Activated naive CD4-positive, alpha-beta T cell treated with anti-CD3 and anti-CD28 coated beads, Interleukin-2, amount 50 U/mL, for 24 hours (primary cell): Measurements from ENCODE around the gene BCAS2.
"Not testable (repeated sequence)": the region's sequence is repeated elsewhere in the genome, so short reads cannot be mapped to it uniquely, and the experiment has no call there.

Experiments
- H3K27ac Mint-ChIP-seq: one replicate; pipeline ENCODE4 v1.8.0; 2021; ENCODE audit warnings: mild to moderate bottlenecking, mixed read lengths
- H3K27me3 Mint-ChIP-seq: one replicate; pipeline ENCODE4 v1.8.0; 2021; ENCODE audit warnings: mixed read lengths
- H3K36me3 Mint-ChIP-seq: one replicate; pipeline ENCODE4 v1.8.0; 2021; ENCODE audit warnings: mixed read lengths
- H3K4me1 Mint-ChIP-seq: one replicate; pipeline ENCODE4 v1.8.0; 2021; ENCODE audit warnings: mixed read lengths
- H3K4me3 Mint-ChIP-seq: one replicate; pipeline ENCODE4 v1.8.0; 2021; ENCODE audit warnings: mild to moderate bottlenecking, mixed read lengths
- H3K9me3 Mint-ChIP-seq: one replicate; pipeline ENCODE4 v1.8.0; 2021; ENCODE audit warnings: mixed read lengths

Gene BCAS2

DNA sequence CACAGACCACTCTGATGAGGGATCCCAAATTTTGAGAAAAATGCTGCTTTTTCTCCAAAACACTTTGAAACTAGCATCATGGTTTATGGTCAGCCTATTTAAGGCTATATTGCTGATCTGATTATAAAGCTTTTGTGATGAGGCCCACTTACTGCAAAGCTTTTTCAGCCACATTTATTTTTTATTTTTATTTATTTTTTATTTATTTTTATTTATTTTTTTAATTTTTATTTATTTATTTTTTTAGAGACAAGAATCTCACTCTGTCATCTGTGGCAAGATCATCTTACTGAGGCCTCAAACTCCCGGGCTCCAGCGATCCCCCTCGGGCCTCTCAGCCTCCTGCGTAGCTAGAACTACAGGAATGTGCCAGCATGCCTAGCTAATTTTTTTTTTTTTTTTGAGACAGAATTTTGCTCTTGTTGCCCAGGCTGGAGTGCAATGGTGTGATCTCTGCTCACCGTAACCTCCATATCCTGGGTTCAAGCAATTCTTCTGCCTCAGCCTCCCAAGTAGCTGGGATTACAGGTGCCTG lies 5.2 kb upstream of the BCAS2 start:
- H3K36me3 Mint-ChIP-seq: peaks cover 7% of the 10 kb centered on the region
- H3K4me3 Mint-ChIP-seq: no peak overlapping the region
- no peak overlapping the region for H3K27ac Mint-ChIP-seq
- peaks cover 13% of the 10 kb centered on the region for H3K4me1 Mint-ChIP-seq
- H3K27me3 Mint-ChIP-seq: peaks cover 2% of the 10 kb centered on the region
- H3K9me3 Mint-ChIP-seq: peaks cover 5% of the 10 kb centered on the region

DNA sequence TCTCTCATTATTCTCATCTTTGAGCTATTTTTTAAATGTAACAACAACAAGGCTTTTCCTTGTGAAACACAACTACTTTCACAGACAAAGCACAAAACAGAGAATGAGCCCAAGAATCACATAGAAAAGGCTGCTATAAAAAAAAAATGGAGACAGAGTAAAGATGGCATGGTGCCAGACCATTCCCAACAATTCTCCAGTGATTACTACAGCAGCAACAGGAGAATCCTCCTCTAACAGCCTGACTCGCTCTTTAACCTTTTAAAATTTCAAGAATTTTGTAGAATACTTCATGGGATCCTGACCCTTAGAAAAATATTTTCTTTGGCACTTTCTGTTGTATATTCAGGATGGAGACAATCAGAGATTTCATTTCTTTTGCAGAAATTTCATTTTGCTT lies 3.8 kb upstream of the BCAS2 start:
- H3K27me3 Mint-ChIP-seq: no peaks in the 10 kb centered on the region
- peaks cover 7% of the 10 kb centered on the region for H3K36me3 Mint-ChIP-seq

GRCh38 chr1:114574365-114574764 lies 7.0 kb downstream of the BCAS2 start:
- Mint-ChIP-seq H3K4me3 (no peak overlapping the region), H3K27me3 (no peaks in the 10 kb centered on the region), H3K36me3 (peaks cover 35% of the 10 kb centered on the region), H3K27ac (no peak overlapping the region), H3K4me1 (peaks cover 23% of the 10 kb centered on the region), H3K9me3 (no peaks in the 10 kb centered on the region)

More for the DNA sequence above, 3.8 kb upstream of the BCAS2 start:
- H3K4me3 Mint-ChIP-seq: no peak overlapping the region
- peaks cover 22% of the 10 kb centered on the region for H3K4me1 Mint-ChIP-seq
- H3K9me3 Mint-ChIP-seq: peaks cover 5% of the 10 kb centered on the region
- no peak overlapping the region for H3K27ac Mint-ChIP-seq

- no peaks in the 10 kb centered on the region for H3K9me3 Mint-ChIP-seq
- no peaks in the 10 kb centered on the region for H3K27me3 Mint-ChIP-seq
- no peaks in the 10 kb centered on the region for H3K4me1 Mint-ChIP-seq
- H3K36me3 Mint-ChIP-seq: peaks cover 25% of the 10 kb centered on the region
- H3K4me3 Mint-ChIP-seq: no peak overlapping the region
- H3K27ac Mint-ChIP-seq: no peak overlapping the region
These were observed 17.3 kb downstream of the BCAS2 start for GRCh38 chr1:114564141-114564540.

DNA sequence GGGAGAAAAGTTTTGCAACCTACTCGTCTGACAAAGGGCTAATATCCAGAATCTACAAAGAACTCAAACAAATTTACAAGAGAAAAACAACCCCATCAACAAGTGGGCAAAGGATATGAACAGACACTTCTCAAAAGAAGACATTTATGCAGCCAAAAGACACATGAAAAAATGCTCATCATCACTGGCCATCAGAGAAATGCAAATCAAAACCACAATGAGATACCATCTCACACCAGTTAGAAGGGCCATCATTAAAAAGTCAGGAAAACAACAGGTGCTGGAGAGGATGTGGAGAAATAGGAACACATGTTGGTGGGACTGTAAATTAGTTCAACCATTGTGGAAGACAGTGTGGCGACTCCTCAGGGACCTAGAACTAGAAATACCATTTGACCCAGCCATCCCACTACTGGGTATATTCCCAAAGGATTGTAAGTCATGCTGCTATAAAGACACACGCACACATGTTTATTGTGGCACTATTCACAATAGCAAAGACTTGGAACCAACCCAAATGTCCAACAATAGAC lies 18.4 kb downstream of the BCAS2 start:
- not testable (repeated sequence) for H3K27me3 Mint-ChIP-seq, H3K27ac Mint-ChIP-seq, H3K4me1 Mint-ChIP-seq, H3K9me3 Mint-ChIP-seq, H3K4me3 Mint-ChIP-seq
- H3K36me3 Mint-ChIP-seq: peaks cover 21% of the 10 kb centered on the region

- no peaks in the 10 kb centered on the region for H3K9me3 Mint-ChIP-seq
- H3K27ac Mint-ChIP-seq: no peak overlapping the region
- H3K27me3 Mint-ChIP-seq: no peaks in the 10 kb centered on the region
- H3K36me3 Mint-ChIP-seq: peaks cover 14% of the 10 kb centered on the region
- H3K4me3 Mint-ChIP-seq: no peak overlapping the region
- H3K4me1 Mint-ChIP-seq: no peaks in the 10 kb centered on the region
These were observed 20.1 kb downstream of the BCAS2 start for GRCh38 chr1:114561333-114561732.

DNA sequence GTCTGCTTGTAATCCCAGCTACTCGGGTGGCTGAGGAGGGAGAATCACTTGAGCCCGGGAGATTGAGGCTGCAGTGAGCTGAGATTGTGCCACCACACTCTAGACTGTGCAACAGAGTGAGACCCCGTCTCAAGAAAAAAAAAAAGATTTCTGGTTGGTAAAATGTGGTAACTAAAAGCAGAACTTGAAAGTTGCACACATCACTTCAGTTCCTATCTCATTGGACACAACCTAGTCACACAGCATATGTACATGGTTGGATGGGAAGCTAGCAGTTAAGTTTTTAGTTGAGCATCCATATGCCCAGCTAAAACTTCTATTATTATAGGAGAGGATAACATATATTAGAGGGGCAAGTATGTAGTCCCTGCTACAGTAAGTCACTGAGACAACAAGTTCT lies 22.1 kb downstream of the BCAS2 start:
- no peaks in the 10 kb centered on the region for H3K4me1 Mint-ChIP-seq
- no peak overlapping the region for H3K4me3 Mint-ChIP-seq
- no peaks in the 10 kb centered on the region for H3K9me3 Mint-ChIP-seq
- H3K27ac Mint-ChIP-seq: no peak overlapping the region
- no peaks in the 10 kb centered on the region for H3K27me3 Mint-ChIP-seq
- no peaks in the 10 kb centered on the region for H3K36me3 Mint-ChIP-seq

- Mint-ChIP-seq H3K4me3 (no peak overlapping the region), H3K4me1 (no peaks in the 10 kb centered on the region), H3K9me3 (no peaks in the 10 kb centered on the region), H3K27me3 (no peaks in the 10 kb centered on the region), H3K36me3 (no peaks in the 10 kb centered on the region), H3K27ac (no peak overlapping the region)
These were observed 22.9 kb downstream of the BCAS2 start for GRCh38 chr1:114558544-114558943.

DNA sequence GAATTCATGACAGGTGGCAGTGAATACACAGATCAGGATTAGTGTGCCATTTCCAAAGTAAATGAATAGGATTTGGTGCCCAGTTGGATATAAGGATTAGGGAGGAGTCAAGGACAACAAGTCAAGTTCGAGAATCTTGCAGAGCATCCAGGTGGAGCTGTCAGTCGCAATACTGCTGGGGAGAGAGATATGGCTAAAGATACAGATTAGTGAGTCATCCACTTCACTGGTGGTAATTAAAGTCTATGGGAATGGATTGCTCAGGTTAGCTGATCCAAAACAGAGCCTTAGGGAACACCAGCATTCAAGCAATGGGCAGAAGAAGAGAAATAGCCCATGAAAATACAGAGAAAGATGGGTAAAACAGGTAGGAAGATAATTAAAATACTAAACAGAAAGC lies 26.8 kb downstream of the BCAS2 start:
- H3K36me3 Mint-ChIP-seq: no peaks in the 10 kb centered on the region
- no peaks in the 10 kb centered on the region for H3K4me1 Mint-ChIP-seq
- no peaks in the 10 kb centered on the region for H3K9me3 Mint-ChIP-seq
- peaks cover 3% of the 10 kb centered on the region for H3K27me3 Mint-ChIP-seq
- H3K4me3 Mint-ChIP-seq: no peak overlapping the region
- no peak overlapping the region for H3K27ac Mint-ChIP-seq

DNA sequence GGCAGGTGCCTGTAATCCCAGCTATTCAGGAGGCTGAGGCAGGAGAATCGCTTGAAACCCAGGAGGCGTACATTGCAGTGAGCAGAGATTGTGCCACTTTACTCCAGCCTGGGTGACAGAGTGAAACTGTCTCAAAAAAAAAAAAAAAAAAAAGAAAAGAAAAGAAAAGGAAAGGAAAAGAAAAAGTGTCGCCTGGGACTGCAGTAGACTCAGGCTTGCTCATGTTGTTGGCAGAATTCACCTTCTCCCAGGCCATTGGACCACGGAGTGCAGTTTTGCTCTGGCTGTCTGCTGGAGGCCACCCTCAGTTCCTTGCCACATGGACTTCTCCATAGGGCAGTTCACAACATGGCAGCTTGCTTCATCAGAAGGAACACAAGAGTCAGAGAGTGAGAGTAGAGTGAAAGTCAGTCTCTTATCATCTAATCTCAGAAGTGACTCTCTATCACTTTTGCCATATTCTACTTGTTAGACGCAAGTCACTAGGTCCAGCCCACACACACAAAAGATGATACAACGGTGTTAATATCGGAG lies 29.2 kb downstream of the BCAS2 start:
- Mint-ChIP-seq H3K4me3 (no peak overlapping the region), H3K27ac (no peak overlapping the region), H3K9me3 (no peaks in the 10 kb centered on the region), H3K27me3 (peaks cover 3% of the 10 kb centered on the region), H3K4me1 (no peaks in the 10 kb centered on the region), H3K36me3 (no peaks in the 10 kb centered on the region)

DNA sequence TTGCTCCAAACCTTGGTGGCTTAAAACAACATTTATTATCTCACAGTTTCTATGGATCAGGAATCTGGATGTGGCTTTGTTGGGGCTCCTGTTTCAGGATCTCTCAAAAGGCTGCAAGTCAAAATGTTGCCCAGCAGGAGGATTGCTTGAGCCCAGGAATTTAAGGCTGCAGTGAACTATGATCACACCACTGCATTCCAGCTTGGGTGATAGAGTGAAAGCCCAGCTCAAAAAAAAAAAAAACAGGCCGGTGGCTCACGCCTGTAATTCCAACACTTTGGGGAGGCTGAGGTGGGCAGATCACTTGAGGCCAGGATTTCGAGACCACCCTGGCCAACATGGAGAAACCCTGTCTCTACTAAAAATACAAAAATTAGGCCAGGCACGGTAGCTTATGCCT lies 30.0 kb downstream of the BCAS2 start:
- Mint-ChIP-seq H3K27ac (no peak overlapping the region), H3K4me1 (no peaks in the 10 kb centered on the region), H3K4me3 (no peak overlapping the region), H3K9me3 (no peaks in the 10 kb centered on the region), H3K27me3 (peaks cover 3% of the 10 kb centered on the region), H3K36me3 (no peaks in the 10 kb centered on the region)

GRCh38 chr1:114550336-114550735 lies 31.1 kb downstream of the BCAS2 start:
- Mint-ChIP-seq H3K4me3 (no peak overlapping the region), H3K4me1 (no peaks in the 10 kb centered on the region), H3K36me3 (no peaks in the 10 kb centered on the region), H3K9me3 (no peaks in the 10 kb centered on the region), H3K27ac (no peak overlapping the region), H3K27me3 (peaks cover 3% of the 10 kb centered on the region)

DNA sequence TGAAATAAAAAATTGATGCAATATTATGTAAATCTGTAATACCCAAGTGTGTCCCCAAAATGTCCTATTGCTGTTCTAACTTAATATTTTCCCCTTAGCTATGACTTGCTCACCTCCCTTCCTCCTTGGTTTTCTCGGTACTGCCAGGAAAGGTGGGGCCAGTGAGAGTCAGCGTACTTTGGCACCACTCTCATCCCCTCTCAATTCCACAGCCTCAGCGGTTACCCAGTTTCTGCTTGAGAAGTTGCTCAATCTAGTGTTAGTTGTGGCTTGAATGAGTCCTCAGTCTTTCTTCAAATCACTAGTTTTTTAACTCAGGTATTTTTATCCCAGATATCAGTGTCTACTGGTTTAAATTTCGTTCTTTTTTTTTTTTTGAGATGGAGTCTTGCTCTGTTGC lies 32.3 kb downstream of the BCAS2 start:
- no peak overlapping the region for H3K4me3 Mint-ChIP-seq
- no peaks in the 10 kb centered on the region for H3K9me3 Mint-ChIP-seq
- peaks cover 3% of the 10 kb centered on the region for H3K27me3 Mint-ChIP-seq
- H3K27ac Mint-ChIP-seq: no peak overlapping the region
- H3K4me1 Mint-ChIP-seq: no peaks in the 10 kb centered on the region
- H3K36me3 Mint-ChIP-seq: no peaks in the 10 kb centered on the region

GRCh38 chr1:114547076-114547475 lies 34.3 kb downstream of the BCAS2 start:
- no peak overlapping the region for H3K27ac Mint-ChIP-seq

DNA sequence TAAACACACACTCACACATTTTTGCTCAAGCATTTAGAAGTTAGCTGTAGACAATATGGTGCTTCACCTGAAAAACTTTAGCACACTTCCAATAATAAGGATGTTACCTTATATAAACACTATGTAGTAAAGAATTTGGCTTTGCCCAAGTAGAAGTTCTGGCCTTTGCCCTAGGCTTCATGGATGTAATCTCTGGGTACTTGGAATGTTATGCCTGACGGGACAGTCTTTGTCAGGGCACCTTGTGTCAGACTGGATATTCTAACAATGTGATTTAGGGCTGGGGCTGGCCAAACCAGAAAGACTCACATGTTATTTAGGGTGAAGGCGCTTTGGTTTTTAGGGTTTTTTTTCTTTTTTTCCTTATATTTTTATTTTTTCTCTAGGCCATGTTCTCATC lies 35.6 kb downstream of the BCAS2 start:
- H3K4me3 Mint-ChIP-seq: no peak overlapping the region
- no peak overlapping the region for H3K27ac Mint-ChIP-seq
- no peaks in the 10 kb centered on the region for H3K27me3 Mint-ChIP-seq
- H3K4me1 Mint-ChIP-seq: no peaks in the 10 kb centered on the region
- H3K36me3 Mint-ChIP-seq: no peaks in the 10 kb centered on the region
- H3K9me3 Mint-ChIP-seq: no peaks in the 10 kb centered on the region

More at GRCh38 chr1:114547076-114547475, 34.3 kb downstream of the BCAS2 start:
- Mint-ChIP-seq H3K27me3 (peaks cover 3% of the 10 kb centered on the region), H3K9me3 (no peaks in the 10 kb centered on the region), H3K36me3 (no peaks in the 10 kb centered on the region), H3K4me3 (no peak overlapping the region), H3K4me1 (no peaks in the 10 kb centered on the region)

DNA sequence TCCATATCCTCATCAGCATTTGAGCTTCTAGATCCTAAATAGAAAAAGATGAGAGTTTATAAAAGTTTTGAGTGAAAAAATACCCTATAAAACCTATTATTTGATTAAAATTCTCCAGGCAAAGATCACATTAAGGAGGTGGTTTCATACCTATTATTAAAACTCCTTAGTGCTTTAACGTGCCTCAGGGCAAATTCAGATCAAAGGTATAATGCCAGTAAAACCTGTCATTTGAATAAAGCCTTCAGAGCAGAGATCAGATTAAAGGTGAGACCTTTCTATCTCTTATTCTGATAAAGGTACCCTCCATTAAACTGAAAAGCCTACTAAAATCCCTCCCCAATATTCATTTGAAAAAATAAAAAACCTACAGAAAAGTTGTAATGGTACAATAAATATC lies 36.1 kb downstream of the BCAS2 start:
- Mint-ChIP-seq H3K9me3 (no peaks in the 10 kb centered on the region), H3K27ac (no peak overlapping the region), H3K4me3 (no peak overlapping the region), H3K4me1 (no peaks in the 10 kb centered on the region), H3K27me3 (no peaks in the 10 kb centered on the region), H3K36me3 (no peaks in the 10 kb centered on the region)

DNA sequence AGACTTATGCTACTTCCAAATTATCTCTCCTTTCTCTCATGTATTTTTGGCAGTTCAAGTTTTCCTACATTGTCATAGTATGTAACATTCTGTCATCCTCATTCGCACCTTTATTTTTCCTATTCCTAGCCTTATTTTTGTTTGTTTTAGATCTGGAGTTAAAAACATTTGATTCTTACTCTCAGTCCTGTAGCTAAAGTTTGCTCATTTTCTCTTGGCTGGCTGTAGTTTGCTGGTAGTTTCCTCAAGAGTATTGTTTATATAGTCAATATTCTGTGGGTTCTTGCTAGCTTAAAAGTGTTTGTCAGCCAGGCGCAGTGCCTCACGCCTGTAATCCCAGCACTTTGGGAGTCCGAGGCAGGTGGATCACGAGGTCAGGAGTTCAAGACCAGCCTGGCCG lies 40.6 kb downstream of the BCAS2 start:
- H3K27me3 Mint-ChIP-seq: no peaks in the 10 kb centered on the region
- no peak overlapping the region for H3K27ac Mint-ChIP-seq
- H3K4me1 Mint-ChIP-seq: no peaks in the 10 kb centered on the region
- no peaks in the 10 kb centered on the region for H3K9me3 Mint-ChIP-seq
- H3K36me3 Mint-ChIP-seq: no peaks in the 10 kb centered on the region
- no peak overlapping the region for H3K4me3 Mint-ChIP-seq
